ENCODE data around the gene SPOCK2. TPM values are rescaled to one million over a fixed set of nuclear protein-coding genes. Genes with fewer than 3 reads are reported as not detected.

SPOCK2 gene
- total and polyA plus RNA-seq, 2 donors (not counting 3 experiments of a cell fraction or from before 2014, with no cell fraction given) = 0.40 to 1.1 TPM

DNA sequence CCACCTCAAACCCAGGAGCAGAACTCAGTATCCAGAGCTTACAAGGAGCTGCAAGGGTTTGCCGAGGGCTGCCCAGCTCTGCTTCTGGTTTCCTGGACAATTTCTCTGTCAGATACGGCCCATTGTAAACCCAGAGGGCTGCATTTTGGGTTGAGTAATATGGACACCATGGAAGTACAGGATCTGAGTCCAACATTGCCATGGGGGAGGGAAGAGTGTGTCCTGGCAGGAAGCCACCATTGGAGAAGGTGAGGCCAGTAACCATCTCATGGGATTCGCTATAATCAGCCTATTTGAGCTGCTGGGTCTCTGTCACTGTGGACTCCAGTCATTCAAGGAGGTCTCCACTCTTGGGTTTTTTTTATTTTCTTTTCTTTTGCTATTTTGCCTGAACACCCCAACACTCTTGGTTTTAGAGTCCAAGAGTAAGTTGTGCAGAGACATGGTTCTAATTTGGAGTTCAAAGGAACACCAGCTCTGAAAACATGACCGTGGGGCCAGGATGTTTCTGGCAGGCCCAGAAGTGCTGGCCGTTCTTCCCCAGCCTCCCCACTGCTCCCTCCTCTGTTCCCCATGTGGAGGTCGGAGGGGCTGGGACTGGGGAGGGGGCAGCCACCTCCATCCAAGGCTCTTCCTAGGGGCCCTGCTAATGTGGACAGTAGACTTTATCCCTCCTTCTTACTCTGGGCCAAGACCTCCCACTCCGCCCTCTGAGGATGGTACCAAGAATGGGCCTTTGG is 77.9 kb downstream of the SPOCK2 start:
- Histone ChIP-seq H4K20me1 (replicated peaks; ENCODE audit: control insufficient read depth, extremely low read depth, insufficient read depth, low read length) (no peaks in the 10 kb centered on the region), H3K9me1 (replicated peaks; ENCODE audit: control insufficient read depth, extremely low read depth, insufficient read depth, low read length) (no peaks in the 10 kb centered on the region), H3K4me2 (ENCODE audit: insufficient read depth, low read length) (no peak overlapping the region), H3K4me1 (ENCODE audit: control insufficient read depth, extremely low read depth, insufficient read depth, low read length) (peaks cover 17% of the 10 kb centered on the region), H3K9ac (replicated peaks; ENCODE audit: extremely low read depth, insufficient read depth, low read length) (no peak overlapping the region), H3K9me3 (replicated peaks; ENCODE audit: control insufficient read depth, insufficient read depth, low read length) (no peaks in the 10 kb centered on the region), H2AFZ (ENCODE audit: low read depth, low read length) (no peak overlapping the region), H3K36me3 (ENCODE audit: control insufficient read depth in 2 of 2, extremely low read depth in 1 of 2, insufficient read depth in 2 of 2, low read length in 2 of 2) (peaks cover 2 to 4% of the 10 kb centered on the region in 2 experiments), H3K27ac (ENCODE audit: insufficient read depth, low read depth, low read length) (peak overlapping the region; percentile 52), H3K79me2 (ENCODE audit: control insufficient read depth, insufficient read depth, low read length) (no peaks in the 10 kb centered on the region), H3K4me3 (replicated peaks in 1 of 3; ENCODE audit: insufficient read depth in 1 of 3, low read depth in 1 of 3, low read length in 3 of 3) (no peak overlapping the region), H3K27me3 (ENCODE audit: control insufficient read depth in 2 of 2, insufficient read depth in 2 of 2, low read length in 2 of 2) (no peaks in the 10 kb centered on the region)
- DNase-seq (ENCODE audit: low read depth, low spot score) = no peak
- FAIRE-seq = peak; percentile 26
- no TSS peak for BruUV-seq (replicated peaks)
- intact Hi-C loops (cut with micrococcal nuclease) (no loop called here), dilution Hi-C loops (cut with MboI; ENCODE audit: extremely low pct_ligation_motif_present, low sequenced_read_pairs) (no loop called here)
- CTCF ChIA-PET = interaction anchor here (1.0 to 1.9 kb wide), 5 partner anchors 12 to 55 kb away, joined by 3 to 11 read pairs (median 3); no protein-coding TSS in a partner anchor
- POLR2A ChIA-PET = no interaction called here
- TF ChIP-seq POLR2A (IDR thresholded peaks at IDR 0.05; ENCODE audit: low read depth, low read length) = no peak
- TF ChIP-seq POLR2AphosphoS5 (IDR thresholded peaks at IDR 0.05; ENCODE audit: insufficient read depth, low read depth, low read length) = no peak
- TF ChIP-seq GATA2 (IDR thresholded peaks at IDR 0.05; ENCODE audit: insufficient read depth, insufficient read length, low read depth, low read length) = no peak
- no peak for TF ChIP-seq EZH2 (IDR thresholded peaks at IDR 0.05; ENCODE audit: borderline replicate concordance, low read depth, low read length, severe bottlenecking)
- no peak for TF ChIP-seq JUN (IDR thresholded peaks at IDR 0.05; ENCODE audit: borderline replicate concordance, insufficient read depth, insufficient read length, low read depth)

DNA sequence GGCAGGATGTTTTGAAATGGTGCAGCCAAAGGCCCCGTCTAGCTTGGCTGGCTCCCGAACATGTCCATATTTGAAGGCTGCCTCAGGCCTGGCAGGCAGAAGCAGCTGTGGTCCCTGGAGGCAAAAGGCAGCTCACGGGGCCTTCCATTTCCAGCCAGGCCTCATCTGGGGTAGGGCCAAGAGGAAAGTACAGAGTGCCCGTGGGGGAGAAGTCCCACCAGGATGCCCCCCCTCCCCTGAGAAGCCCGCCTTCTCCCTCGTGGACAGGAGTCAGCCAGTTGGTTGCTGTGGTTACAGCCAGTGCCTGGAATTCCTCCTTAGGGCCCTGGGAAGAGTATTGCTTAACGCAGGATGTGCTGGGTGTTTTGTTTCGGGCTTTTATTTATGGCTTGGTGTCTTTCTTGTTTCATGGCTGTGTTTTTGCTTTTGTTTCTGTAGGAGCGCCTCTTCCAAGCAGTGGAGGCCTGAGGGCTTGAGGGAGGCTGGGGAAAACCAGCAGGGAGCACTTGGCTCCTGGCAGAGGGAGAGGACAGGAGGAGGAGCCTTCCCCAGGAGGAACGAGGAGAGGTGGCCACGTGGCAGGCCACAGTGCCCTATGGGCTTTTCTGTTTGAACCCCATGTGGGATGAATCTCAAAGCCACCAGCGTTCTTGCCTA is 78.8 kb downstream of the SPOCK2 start:
- H2AFZ ChIP-seq (ENCODE audit: low read depth, low read length) = peak overlapping the region; percentile 71
- no peak overlapping the region for H3K4me2 ChIP-seq (ENCODE audit: insufficient read depth, low read length)
- BruUV-seq (replicated peaks) = no TSS peak
- H3K9me1 ChIP-seq (replicated peaks; ENCODE audit: control insufficient read depth, extremely low read depth, insufficient read depth, low read length) = no peaks in the 10 kb centered on the region
- intact Hi-C loops (cut with micrococcal nuclease) = no loop called here
- TF ChIP-seq, protein P1, sequence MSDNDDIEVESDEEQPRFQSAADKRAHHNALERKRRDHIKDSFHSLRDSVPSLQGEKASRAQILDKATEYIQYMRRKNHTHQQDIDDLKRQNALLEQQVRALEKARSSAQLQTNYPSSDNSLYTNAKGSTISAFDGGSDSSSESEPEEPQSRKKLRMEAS (IDR thresholded peaks at IDR 0.05; ENCODE audit: insufficient read depth, insufficient read length) = peak; percentile 21
- TF ChIP-seq MYC (IDR thresholded peaks at IDR 0.05; ENCODE audit: low read depth, low read length) = no peak
- no peak for TF ChIP-seq GATA2 (IDR thresholded peaks at IDR 0.05; ENCODE audit: insufficient read depth, insufficient read length, low read depth, low read length)
- no peaks in the 10 kb centered on the region for H4K20me1 ChIP-seq (replicated peaks; ENCODE audit: control insufficient read depth, extremely low read depth, insufficient read depth, low read length)
- no peaks in the 10 kb centered on the region for H3K27me3 ChIP-seq (ENCODE audit: control insufficient read depth in 2 of 2, insufficient read depth in 2 of 2, low read length in 2 of 2)
- peaks cover 17% of the 10 kb centered on the region for H3K4me1 ChIP-seq (ENCODE audit: control insufficient read depth, extremely low read depth, insufficient read depth, low read length)
- H3K27ac ChIP-seq (ENCODE audit: insufficient read depth, low read depth, low read length) = peak overlapping the region; percentile 52
- H3K9me3 ChIP-seq (replicated peaks; ENCODE audit: control insufficient read depth, insufficient read depth, low read length) = no peaks in the 10 kb centered on the region
- peak overlapping the region; percentile 45 for H3K9ac ChIP-seq (replicated peaks; ENCODE audit: extremely low read depth, insufficient read depth, low read length)
- H3K4me3 ChIP-seq (replicated peaks in 1 of 3; ENCODE audit: insufficient read depth in 1 of 3, low read depth in 1 of 3, low read length in 3 of 3) = no peak overlapping the region
- peaks cover 2 to 4% of the 10 kb centered on the region in 2 experiments for H3K36me3 ChIP-seq (ENCODE audit: control insufficient read depth in 2 of 2, extremely low read depth in 1 of 2, insufficient read depth in 2 of 2, low read length in 2 of 2)
- dilution Hi-C loops (cut with MboI; ENCODE audit: extremely low pct_ligation_motif_present, low sequenced_read_pairs) = no loop called here
- FAIRE-seq (peak; percentile 93), DNase-seq (ENCODE audit: low read depth, low spot score) (peak; percentile 94)
- H3K79me2 ChIP-seq (ENCODE audit: control insufficient read depth, insufficient read depth, low read length) = no peaks in the 10 kb centered on the region
- ChIA-PET CTCF (interaction anchor here (1.0 to 1.9 kb wide), 5 partner anchors 11 to 52 kb away, joined by 3 to 11 read pairs (median 3); partner anchors contain the start of gene CHST3), POLR2A (interaction anchor here (0.7 kb wide), 1 partner anchor 34 kb away, joined by 3 read pairs; no protein-coding TSS in a partner anchor)
